HG03378 (cell line): ENCODE data around the gene CDH4.

Source experiments
- ATAC-seq: cut with Tn5 transposase; IDR thresholded peaks from one replicate; pipeline ENCODE4 v1.9.1; 2021; ENCODE audit warnings: mild to moderate bottlenecking, moderate library complexity; ENCODE audit not compliant: unreplicated experiment

CDH4 gene

GRCh38 chr20:61790116-61790827, 538.2 kb downstream of the CDH4 start:
- ATAC-seq, result no peak

GRCh38 chr20:61791995-61792394, 539.9 kb downstream of the CDH4 start:
- no peak for ATAC-seq

GRCh38 chr20:61795669-61796630, 543.9 kb downstream of the CDH4 start:
- ATAC-seq, result no peak

DNA sequence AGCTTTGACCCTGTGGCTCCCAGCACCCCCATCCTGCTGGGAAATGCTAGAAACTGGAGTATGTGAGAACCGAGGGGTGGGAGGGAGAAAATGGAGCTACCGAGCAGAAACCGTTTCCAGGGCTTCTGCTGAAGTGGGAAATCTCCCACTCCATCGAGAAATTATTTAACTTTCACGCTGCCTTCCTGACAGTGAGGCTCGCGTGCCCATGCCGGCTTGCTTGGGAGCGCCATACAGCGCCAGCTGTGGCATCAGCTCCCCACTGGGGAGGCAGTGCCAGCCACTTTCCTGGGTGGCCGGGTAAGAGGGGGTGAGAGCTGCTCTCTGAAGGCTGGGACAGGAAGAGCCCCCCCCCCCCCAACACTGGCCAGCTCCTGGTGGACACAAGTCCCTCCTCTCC, 544.7 kb downstream of the CDH4 start:
- ATAC-seq, result no peak

GRCh38 chr20:61797200-61797599, 545.1 kb downstream of the CDH4 start:
- no peak for ATAC-seq

GRCh38 chr20:61797971-61798411, 545.9 kb downstream of the CDH4 start:
- no peak for ATAC-seq

- ATAC-seq, result no peak
Observed at GRCh38 chr20:61798632-61799031, 546.6 kb downstream of the CDH4 start.

GRCh38 chr20:61799394-61799923, 547.4 kb downstream of the CDH4 start:
- no peak for ATAC-seq

DNA sequence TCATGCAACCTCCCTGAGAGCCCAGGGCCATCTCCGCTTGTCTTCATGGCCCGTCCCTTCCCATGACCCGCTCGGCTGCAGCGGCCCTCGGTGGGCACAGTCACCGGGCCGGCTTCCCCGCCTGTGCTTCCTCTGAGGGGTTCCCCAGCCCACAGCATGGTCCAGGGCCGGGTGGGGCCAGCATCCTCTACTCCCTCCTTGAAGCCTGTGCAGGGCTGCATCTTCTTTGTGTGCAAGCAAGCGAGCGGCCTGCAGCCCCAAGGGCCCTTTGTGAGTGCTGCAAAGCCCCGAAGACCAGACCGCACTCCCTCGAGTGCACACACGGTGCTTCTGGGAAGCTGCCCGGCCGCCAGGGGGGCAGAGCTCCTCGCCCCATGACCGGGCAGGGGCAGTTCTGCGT, 547.9 kb downstream of the CDH4 start:
- no peak for ATAC-seq

GRCh38 chr20:61800359-61801064, 548.5 kb downstream of the CDH4 start:
- no peak for ATAC-seq

DNA sequence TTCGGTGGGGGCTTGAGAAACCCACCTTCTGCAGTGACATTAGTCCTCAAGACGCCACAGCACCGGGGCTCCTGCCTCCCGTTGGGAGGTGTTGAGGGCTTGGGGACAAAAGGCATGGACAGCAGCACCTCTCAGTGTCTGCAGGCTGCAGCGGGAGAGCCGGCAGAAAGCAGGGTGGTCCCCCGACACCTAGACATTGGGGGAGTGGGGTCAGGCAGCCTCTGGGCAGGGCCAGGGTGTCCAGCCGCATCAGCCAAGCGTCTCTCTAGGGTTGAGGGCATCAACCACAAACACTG, 549.0 kb downstream of the CDH4 start:
- no peak for ATAC-seq

DNA sequence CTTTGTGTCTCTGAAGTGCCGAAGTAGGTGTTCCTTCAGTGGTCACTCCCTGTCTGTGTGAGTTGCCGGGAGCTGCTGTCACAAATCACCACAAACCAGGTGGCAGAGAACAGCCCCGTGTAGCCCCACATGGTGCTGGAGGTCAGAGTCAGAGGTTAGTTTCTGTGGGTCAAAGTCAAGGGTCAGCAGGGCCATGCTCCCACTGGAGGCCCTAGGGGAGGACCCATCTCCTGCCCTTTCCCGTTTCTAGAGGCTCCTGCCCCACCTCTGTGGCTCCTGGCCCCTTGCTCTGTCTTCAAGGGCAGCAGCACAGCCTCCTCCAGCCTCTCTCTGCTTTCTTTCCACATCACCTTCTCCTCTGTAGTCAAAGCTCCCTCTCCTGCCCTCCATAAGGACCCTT, 549.4 kb downstream of the CDH4 start:
- no peak for ATAC-seq

DNA sequence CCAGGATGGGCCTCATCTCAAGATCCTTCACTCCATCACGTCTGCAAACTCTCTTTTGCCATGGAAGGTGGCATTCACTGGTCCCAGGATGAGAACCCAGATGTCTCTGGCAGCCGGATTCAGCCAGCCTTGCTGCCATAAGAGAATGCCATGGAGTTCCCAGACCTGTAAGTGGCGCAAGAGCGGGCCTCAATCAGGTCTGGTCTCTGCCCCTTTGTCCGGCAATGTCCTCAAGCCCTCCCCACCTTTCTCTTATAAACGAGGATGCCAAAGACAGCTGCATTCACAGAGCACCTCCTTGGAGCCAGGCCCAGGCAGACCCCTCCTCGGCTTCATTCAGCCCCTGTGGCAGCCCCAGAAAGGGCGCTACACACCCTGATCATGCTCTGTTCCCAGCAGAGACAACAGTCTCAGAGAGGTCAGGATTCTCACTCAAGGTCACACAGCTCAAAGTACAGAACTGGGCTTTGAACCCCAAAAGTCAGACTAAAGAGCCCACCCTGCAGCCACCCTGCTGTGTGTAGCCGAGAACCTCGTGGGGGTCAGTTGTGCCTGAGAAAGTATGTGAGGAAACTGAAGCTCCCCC, 549.9 kb downstream of the CDH4 start:
- no peak for ATAC-seq

DNA sequence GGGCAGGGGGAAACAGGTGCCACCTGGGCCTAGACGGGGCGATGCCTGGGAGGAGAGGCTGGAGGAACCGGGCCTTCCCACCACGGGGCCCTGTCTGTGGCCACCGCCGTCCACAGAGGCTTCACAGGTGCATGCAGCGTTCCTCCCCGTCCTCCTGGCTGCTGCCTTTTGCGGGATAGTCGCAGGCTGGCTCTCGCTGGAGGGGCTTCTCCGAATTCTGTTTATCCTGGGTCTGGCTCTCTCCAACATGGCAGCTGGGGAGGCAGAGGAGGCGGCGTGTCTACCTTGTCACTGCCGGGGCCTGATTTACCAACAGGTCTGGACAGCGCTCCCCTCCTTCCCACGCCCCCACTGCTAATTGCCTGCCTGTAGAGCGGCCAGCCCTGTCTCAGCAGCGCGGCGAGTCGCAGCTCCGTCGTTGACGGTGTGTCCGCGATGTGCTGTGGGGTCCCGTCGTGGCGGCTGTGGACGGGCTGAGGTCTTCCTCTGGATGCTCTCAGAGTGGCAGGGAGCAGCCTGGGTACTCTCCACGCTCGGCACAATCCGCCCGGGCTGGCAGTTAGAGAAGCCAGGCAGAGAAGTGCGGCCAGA, 550.8 kb downstream of the CDH4 start:
- no peak for ATAC-seq

- ATAC-seq, result no peak
Observed at GRCh38 chr20:61803416-61803914, 551.4 kb downstream of the CDH4 start.

- no peak for ATAC-seq
Observed at GRCh38 chr20:61803915-61804751, 552.1 kb downstream of the CDH4 start.

GRCh38 chr20:61804752-61805295, 552.8 kb downstream of the CDH4 start:
- no peak for ATAC-seq

DNA sequence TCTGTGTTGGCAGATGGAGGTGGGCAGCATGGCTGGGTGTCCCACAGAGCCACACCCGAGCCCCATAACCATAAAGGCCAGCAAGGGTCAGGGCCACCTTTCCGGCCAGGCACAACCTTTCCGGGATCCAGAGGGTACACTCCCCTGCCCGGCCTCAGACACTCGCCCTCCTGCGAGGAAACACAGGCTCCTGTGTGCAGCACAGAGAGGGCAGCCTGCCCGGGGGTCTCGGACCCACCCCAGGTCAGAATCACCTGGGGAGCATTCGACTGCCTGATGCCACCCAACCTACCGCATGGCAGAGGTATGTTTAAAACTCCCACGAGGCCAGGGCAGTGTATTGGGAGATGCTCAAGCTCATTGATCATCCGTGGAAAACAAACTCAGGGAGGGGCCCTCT, 553.3 kb downstream of the CDH4 start:
- no peak for ATAC-seq

DNA sequence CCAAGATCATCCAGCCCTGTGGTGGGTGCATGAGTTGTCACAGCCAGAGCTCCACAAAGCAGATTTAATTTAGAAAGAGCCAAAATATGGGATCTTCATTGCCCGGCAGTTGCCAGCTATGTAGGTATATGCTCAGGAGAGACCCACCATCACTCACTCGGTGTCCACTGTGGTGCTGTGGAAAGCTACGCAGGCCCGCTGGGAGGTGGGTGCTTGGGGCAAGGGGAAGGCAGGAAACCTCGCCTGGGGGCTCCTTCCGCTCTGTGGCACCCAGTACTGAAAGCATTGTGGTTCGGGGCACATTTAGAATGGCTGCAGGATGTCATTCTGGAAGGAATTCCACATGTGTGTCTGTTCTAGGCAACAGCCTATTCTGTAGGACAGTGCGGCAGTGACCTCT, 553.7 kb downstream of the CDH4 start:
- no peak for ATAC-seq
